ENCODE results near the gene ASGR1.

ASGR1 gene

GRCh38 chr17:7139400-7139799 lies 39.8 kb downstream of the ASGR1 start:
- peaks cover 5% of the 10 kb centered on the region; the same call in 1 of the 2 replicates for H3K27me3 ChIP-seq (ENCODE audit: low read depth, low read length)
- no peak overlapping the region for H3K27ac ChIP-seq (ENCODE audit: low read length)
- no peak for TF ChIP-seq CTCF (IDR thresholded peaks at IDR 0.05; ENCODE audit: low read depth, low read length)
- H3K9ac ChIP-seq (ENCODE audit: low read length): no peak overlapping the region
- no peak overlapping the region for H3K4me2 ChIP-seq (ENCODE audit: low read length)
- no peak overlapping the region for H3K4me3 ChIP-seq (ENCODE audit: low read length)
- no peak overlapping the region; the same call in 1 of the 2 replicates for H2AFZ ChIP-seq (ENCODE audit: low read depth, low read length)
- no peaks in the 10 kb centered on the region for H4K20me1 ChIP-seq (ENCODE audit: insufficient read depth, low read length)
- H3K9me3 ChIP-seq (ENCODE audit: insufficient read depth, low read length): no peaks in the 10 kb centered on the region
- H3K4me1 ChIP-seq (ENCODE audit: low read length): no peaks in the 10 kb centered on the region
- no peaks in the 10 kb centered on the region for H3K79me2 ChIP-seq (ENCODE audit: low read length)
- H3K36me3 ChIP-seq (replicated peaks; ENCODE audit: low read depth, low read length): no peaks in the 10 kb centered on the region

- H3K79me2 ChIP-seq (ENCODE audit: low read length): no peaks in the 10 kb centered on the region
- H3K9ac ChIP-seq (ENCODE audit: low read length): no peak overlapping the region
- peaks cover 5% of the 10 kb centered on the region; the same call in 1 of the 2 replicates for H3K27me3 ChIP-seq (ENCODE audit: low read depth, low read length)
- H2AFZ ChIP-seq (ENCODE audit: low read depth, low read length): no peak overlapping the region
- no peak for TF ChIP-seq EZH2phosphoT487 (IDR thresholded peaks at IDR 0.05; ENCODE audit: low read depth)
- no peak for TF ChIP-seq CTCF (IDR thresholded peaks at IDR 0.05; ENCODE audit: low read depth, low read length)
- H3K36me3 ChIP-seq (replicated peaks; ENCODE audit: low read depth, low read length): no peaks in the 10 kb centered on the region
- no peak overlapping the region for H3K4me2 ChIP-seq (ENCODE audit: low read length)
- no peak overlapping the region for H3K27ac ChIP-seq (ENCODE audit: low read length)
- no peak overlapping the region for H3K4me3 ChIP-seq (ENCODE audit: low read length)
- H3K9me3 ChIP-seq (ENCODE audit: insufficient read depth, low read length): no peaks in the 10 kb centered on the region
- H4K20me1 ChIP-seq (ENCODE audit: insufficient read depth, low read length): no peaks in the 10 kb centered on the region
- H3K4me1 ChIP-seq (ENCODE audit: low read length): no peaks in the 10 kb centered on the region
Observed at GRCh38 chr17:7138800-7139381, 40.3 kb downstream of the ASGR1 start.

DNA sequence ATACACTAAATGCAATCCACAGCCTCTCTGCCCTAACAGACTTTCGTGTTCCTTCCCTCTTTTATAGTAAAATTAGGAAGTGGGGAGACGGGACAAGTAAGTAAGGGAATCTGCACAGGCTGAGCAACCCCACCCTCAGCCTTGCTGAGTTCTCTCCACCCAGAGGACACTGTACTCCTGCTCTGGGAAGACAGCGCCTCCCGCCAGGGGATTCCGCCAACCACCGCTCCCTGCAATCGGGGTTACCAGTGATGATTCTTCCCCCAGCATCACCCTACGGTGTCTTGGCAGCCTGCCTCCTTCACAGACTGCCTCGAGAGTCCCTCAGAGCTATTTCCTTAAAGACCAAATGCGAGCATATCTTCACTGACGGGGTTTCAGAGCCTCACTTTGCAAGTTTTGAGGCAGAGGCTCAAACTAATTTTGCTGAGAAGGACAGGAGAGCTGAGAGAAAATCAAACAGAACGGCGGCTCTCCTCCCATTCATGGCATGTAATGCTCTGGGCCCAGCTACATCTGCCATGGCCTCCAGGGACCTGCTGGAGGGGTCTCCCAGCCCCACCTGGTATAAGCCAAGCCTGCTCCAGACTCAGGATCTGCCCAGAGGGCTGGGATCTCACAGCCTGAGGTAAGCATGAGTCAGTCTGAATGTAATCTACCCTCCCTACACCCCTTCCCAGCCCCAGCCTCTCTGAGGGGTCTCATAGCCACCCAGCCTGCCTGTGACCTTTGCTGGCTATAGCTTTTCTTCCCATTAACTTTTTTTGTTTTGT lies 41.8 kb downstream of the ASGR1 start:
- Histone ChIP-seq H3K27me3 (ENCODE audit: low read depth, low read length) (peaks cover 5% of the 10 kb centered on the region; the same call in 1 of the 2 replicates), H3K4me2 (ENCODE audit: low read length) (no peak overlapping the region), H2AFZ (ENCODE audit: low read depth, low read length) (no peak overlapping the region), H3K4me1 (ENCODE audit: low read length) (peaks cover 12% of the 10 kb centered on the region), H3K36me3 (replicated peaks; ENCODE audit: low read depth, low read length) (no peaks in the 10 kb centered on the region), H4K20me1 (ENCODE audit: insufficient read depth, low read length) (no peaks in the 10 kb centered on the region), H3K79me2 (ENCODE audit: low read length) (no peaks in the 10 kb centered on the region), H3K9me3 (ENCODE audit: insufficient read depth, low read length) (no peaks in the 10 kb centered on the region), H3K4me3 (ENCODE audit: low read length) (no peak overlapping the region), H3K27ac (ENCODE audit: low read length) (no peak overlapping the region), H3K9ac (ENCODE audit: low read length) (no peak overlapping the region)
- TF ChIP-seq CTCF (IDR thresholded peaks at IDR 0.05; ENCODE audit: low read depth, low read length): no peak
- no peak for TF ChIP-seq EZH2phosphoT487 (IDR thresholded peaks at IDR 0.05; ENCODE audit: low read depth)

DNA sequence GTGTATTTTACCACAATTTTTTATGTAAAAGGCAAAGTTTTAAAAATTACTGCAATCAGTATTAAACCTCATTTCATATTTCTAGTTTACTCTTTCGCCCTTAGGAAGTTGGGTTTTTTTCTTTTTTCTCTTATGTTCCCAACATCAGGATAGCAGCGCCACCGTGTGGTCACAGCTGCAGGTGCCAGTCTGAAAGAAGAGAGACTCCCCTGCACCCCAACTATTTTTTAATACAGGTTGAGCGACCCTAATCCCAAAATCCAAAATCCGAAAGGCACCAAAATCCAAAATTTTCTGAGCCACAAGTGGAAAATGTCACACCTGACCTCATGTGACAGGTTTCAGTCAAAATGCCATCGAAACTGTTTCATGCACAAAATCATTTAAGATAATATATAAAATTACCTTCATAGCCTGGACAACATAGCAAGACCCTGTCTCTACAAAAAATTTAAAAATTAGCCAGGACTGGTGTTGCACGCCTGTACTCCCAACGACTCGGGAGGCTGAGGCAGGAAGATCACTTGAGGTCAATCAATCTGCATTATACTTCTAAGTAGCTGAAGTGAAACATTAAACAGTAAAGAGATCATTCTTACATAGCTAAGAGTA lies 42.8 kb downstream of the ASGR1 start:
- H3K4me1 ChIP-seq (ENCODE audit: low read length): peaks cover 22% of the 10 kb centered on the region
- H3K4me3 ChIP-seq (ENCODE audit: low read length): peak overlapping the region; percentile 38
- no peak overlapping the region for H2AFZ ChIP-seq (ENCODE audit: low read depth, low read length)
- no peaks in the 10 kb centered on the region for H3K79me2 ChIP-seq (ENCODE audit: low read length)
- no peaks in the 10 kb centered on the region for H3K36me3 ChIP-seq (replicated peaks; ENCODE audit: low read depth, low read length)
- no peak overlapping the region for H3K9ac ChIP-seq (ENCODE audit: low read length)
- TF ChIP-seq CTCF (IDR thresholded peaks at IDR 0.05; ENCODE audit: low read depth, low read length): peak; percentile 80
- TF ChIP-seq EZH2phosphoT487 (IDR thresholded peaks at IDR 0.05; ENCODE audit: low read depth): no peak
- no peaks in the 10 kb centered on the region for H4K20me1 ChIP-seq (ENCODE audit: insufficient read depth, low read length)
- peaks cover 5% of the 10 kb centered on the region; the same call in 1 of the 2 replicates for H3K27me3 ChIP-seq (ENCODE audit: low read depth, low read length)
- no peak overlapping the region for H3K27ac ChIP-seq (ENCODE audit: low read length)
- H3K9me3 ChIP-seq (ENCODE audit: insufficient read depth, low read length): no peaks in the 10 kb centered on the region
- H3K4me2 ChIP-seq (ENCODE audit: low read length): peak overlapping the region; percentile 57
